ENCODE results near the gene CXXC1.

The CXXC1 gene

GRCh38 chr18:50282521-50283335, 4.8 kb downstream of the CXXC1 start:
- H3F3A ChIP-seq (ENCODE audit: insufficient read depth), result 0 out of 2 replicates have a peak, but pooled peaks cover 12% of the 10 kb centered on the region
- TF ChIP-seq EZH2phosphoT487 (conservative IDR thresholded peaks at IDR 0.05; ENCODE audit: low read length), result no peak
- TF ChIP-seq, protein P1, sequence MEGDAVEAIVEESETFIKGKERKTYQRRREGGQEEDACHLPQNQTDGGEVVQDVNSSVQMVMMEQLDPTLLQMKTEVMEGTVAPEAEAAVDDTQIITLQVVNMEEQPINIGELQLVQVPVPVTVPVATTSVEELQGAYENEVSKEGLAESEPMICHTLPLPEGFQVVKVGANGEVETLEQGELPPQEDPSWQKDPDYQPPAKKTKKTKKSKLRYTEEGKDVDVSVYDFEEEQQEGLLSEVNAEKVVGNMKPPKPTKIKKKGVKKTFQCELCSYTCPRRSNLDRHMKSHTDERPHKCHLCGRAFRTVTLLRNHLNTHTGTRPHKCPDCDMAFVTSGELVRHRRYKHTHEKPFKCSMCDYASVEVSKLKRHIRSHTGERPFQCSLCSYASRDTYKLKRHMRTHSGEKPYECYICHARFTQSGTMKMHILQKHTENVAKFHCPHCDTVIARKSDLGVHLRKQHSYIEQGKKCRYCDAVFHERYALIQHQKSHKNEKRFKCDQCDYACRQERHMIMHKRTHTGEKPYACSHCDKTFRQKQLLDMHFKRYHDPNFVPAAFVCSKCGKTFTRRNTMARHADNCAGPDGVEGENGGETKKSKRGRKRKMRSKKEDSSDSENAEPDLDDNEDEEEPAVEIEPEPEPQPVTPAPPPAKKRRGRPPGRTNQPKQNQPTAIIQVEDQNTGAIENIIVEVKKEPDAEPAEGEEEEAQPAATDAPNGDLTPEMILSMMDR (IDR thresholded peaks at IDR 0.05; ENCODE audit: insufficient read depth, low read length, poor library complexity, severe bottlenecking), result no peak
- no peak overlapping the region for H2AFZ ChIP-seq (ENCODE audit: low read depth, low read length, severe bottlenecking)
- H3K79me2 ChIP-seq (ENCODE audit: insufficient read depth, low read length), result peaks cover 54% of the 10 kb centered on the region
- no peak overlapping the region for H3K27ac ChIP-seq (ENCODE audit: low read depth, low read length)
- no peak overlapping the region for H3K4me3 ChIP-seq (ENCODE audit: insufficient read depth, low read length, poor library complexity, severe bottlenecking)
- peaks cover 6% of the 10 kb centered on the region; the same call in 1 of the 2 replicates for H4K20me1 ChIP-seq (ENCODE audit: low read depth, low read length)
- H3K9me2 ChIP-seq (replicated peaks; ENCODE audit: insufficient read depth, low read length), result no peaks in the 10 kb centered on the region
- H3K9ac ChIP-seq (ENCODE audit: low read length), result no peak overlapping the region
- H3K4me2 ChIP-seq (ENCODE audit: low read depth, low read length, poor library complexity, severe bottlenecking), result no peak overlapping the region
- no peaks in the 10 kb centered on the region for H3K27me3 ChIP-seq (ENCODE audit: low read length)
- H3K36me3 ChIP-seq (ENCODE audit: low read length), result peaks cover 5% of the 10 kb centered on the region; the same call in 1 of the 2 replicates
- no peaks in the 10 kb centered on the region for H3K9me3 ChIP-seq (ENCODE audit: insufficient read depth, low read length)

GRCh38 chr18:50281972-50282520, 5.4 kb downstream of the CXXC1 start:
- H3K79me2 ChIP-seq (ENCODE audit: insufficient read depth, low read length), result peaks cover 53% of the 10 kb centered on the region

DNA sequence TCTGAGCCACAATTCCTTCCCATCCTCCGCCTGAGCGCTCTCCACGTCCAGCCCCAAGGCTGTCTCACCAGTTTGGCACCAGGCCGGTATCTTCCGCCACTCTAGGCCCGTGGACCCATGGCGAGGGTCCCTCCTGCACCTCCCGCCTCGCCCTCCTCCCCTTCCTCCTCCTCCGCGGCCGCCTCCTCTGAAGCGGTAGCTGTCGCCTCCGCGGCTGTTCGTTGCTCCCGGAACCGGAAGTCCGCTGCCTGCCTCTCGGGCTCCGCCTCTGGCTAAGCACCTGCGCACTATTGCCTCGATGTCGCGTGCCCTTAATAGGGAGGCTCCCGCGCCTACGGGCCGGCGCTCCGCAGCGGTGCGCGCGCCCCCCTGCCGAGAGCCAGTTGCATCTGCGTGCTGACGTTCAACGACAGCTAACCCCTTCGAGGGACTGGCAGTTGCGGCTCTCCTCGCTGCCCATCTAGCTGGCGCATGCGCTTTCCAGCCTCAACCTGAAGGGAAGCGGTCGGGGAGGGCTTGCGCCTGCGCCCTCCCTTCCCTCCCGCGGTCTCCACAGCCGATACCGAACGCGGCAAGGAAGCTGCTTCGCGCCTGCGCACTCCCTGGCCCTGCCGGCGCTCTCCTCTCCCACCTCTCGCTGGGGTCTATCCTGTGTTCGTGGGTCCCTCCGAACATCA, 6.1 kb downstream of the CXXC1 start, which contains the start of gene MBD1:
MBD1 (minus strand) TSS at position 229 of the 677 bp plus-strand sequence. CDS start 1,531 bp downstream, outside the sequence.
- H3K9me2 ChIP-seq (replicated peaks; ENCODE audit: insufficient read depth, low read length), result no peaks in the 10 kb centered on the region
- H3K9me3 ChIP-seq (ENCODE audit: insufficient read depth, low read length), result no peaks in the 10 kb centered on the region
- TF ChIP-seq, protein P1 (IDR thresholded peaks at IDR 0.05; ENCODE audit: insufficient read depth, low read length, poor library complexity, severe bottlenecking), result no peak
- TF ChIP-seq EZH2phosphoT487 (conservative IDR thresholded peaks at IDR 0.05; ENCODE audit: low read length), result no peak
- H4K20me1 ChIP-seq (ENCODE audit: low read depth, low read length), result peaks cover 6% of the 10 kb centered on the region; the same call in 1 of the 2 replicates
- H3K27ac ChIP-seq (ENCODE audit: low read depth, low read length), result peak within 1 kb of the TSS; percentile 82
- H3K4me2 ChIP-seq (ENCODE audit: low read depth, low read length, poor library complexity, severe bottlenecking), result peak within 1 kb of the TSS; percentile 97
- H3K79me2 ChIP-seq (ENCODE audit: insufficient read depth, low read length), result peaks cover 47% of the 10 kb centered on the region
- peak within 1 kb of the TSS; percentile 95 for H3K9ac ChIP-seq (ENCODE audit: low read length)
- H3K36me3 ChIP-seq (ENCODE audit: low read length), result peaks cover 8% of the 10 kb centered on the region; the same call in 1 of the 2 replicates
- H3K27me3 ChIP-seq (ENCODE audit: low read length), result no peaks in the 10 kb centered on the region
- H3K4me3 ChIP-seq (ENCODE audit: insufficient read depth, low read length, poor library complexity, severe bottlenecking), result peak within 1 kb of the TSS; percentile 99
- H3F3A ChIP-seq (ENCODE audit: insufficient read depth), result 0 out of 2 replicates have a peak, but pooled peaks cover 12% of the 10 kb centered on the region
- peak within 1 kb of the TSS; percentile 86 for H2AFZ ChIP-seq (ENCODE audit: low read depth, low read length, severe bottlenecking)

More at GRCh38 chr18:50281972-50282520, 5.4 kb downstream of the CXXC1 start:
- Histone ChIP-seq H3K4me3 (ENCODE audit: insufficient read depth, low read length, poor library complexity, severe bottlenecking) (peak overlapping the region; percentile 99), H3K9ac (ENCODE audit: low read length) (peak overlapping the region; percentile 95), H3K27ac (ENCODE audit: low read depth, low read length) (peak overlapping the region; percentile 82), H2AFZ (ENCODE audit: low read depth, low read length, severe bottlenecking) (peak overlapping the region; percentile 86), H3K36me3 (ENCODE audit: low read length) (peaks cover 8% of the 10 kb centered on the region; the same call in 1 of the 2 replicates), H3K9me3 (ENCODE audit: insufficient read depth, low read length) (no peaks in the 10 kb centered on the region), H4K20me1 (ENCODE audit: low read depth, low read length) (peaks cover 6% of the 10 kb centered on the region; the same call in 1 of the 2 replicates), H3K9me2 (replicated peaks; ENCODE audit: insufficient read depth, low read length) (no peaks in the 10 kb centered on the region), H3K27me3 (ENCODE audit: low read length) (no peaks in the 10 kb centered on the region), H3K4me2 (ENCODE audit: low read depth, low read length, poor library complexity, severe bottlenecking) (peak overlapping the region; percentile 97), H3F3A (ENCODE audit: insufficient read depth) (0 out of 2 replicates have a peak, but pooled peaks cover 12% of the 10 kb centered on the region)
- TF ChIP-seq, protein P1 (IDR thresholded peaks at IDR 0.05; ENCODE audit: insufficient read depth, low read length, poor library complexity, severe bottlenecking), result no peak
- no peak for TF ChIP-seq EZH2phosphoT487 (conservative IDR thresholded peaks at IDR 0.05; ENCODE audit: low read length)

Data from SU-DHL-6 (cell line).